HAP-1 (cell line): ENCODE results near the gene MOB3C.
A peak's percentile ranks its signal among the peaks of the same experiment; 100 is the strongest.

ENCODE experiments used
- DNase-seq, 2 experiments: peaks; one replicate each; pipeline ENCODE4 v3.0.0-alpha.2; 2016 to 2020; ENCODE audit warnings: low spot score in 2 of 2
- H3K27me3 ChIP-seq: fragments of 250-450 bp; sonication (Bioruptor Pico); 2 replicates; pipeline ENCODE4 v1.5.1; 2020; ENCODE audit warnings: low read depth, mild to moderate bottlenecking, moderate library complexity
- H3K36me3 ChIP-seq: fragments of 250-450 bp; sonication (Bioruptor Pico); replicated peaks from 2 replicates; pipeline ENCODE4 v1.5.1; 2020; ENCODE audit warnings: mild to moderate bottlenecking
- H3K4me1 ChIP-seq: fragments of 250-450 bp; sonication (Bioruptor Pico); 2 replicates; pipeline ENCODE4 v1.5.1; 2020; ENCODE audit warnings: mild to moderate bottlenecking
- H3K4me3 ChIP-seq: fragments of 250-450 bp; sonication (Bioruptor Pico); 2 replicates; pipeline ENCODE4 v1.5.1; 2020; ENCODE audit warnings: mild to moderate bottlenecking, moderate library complexity
- H3K9me3 ChIP-seq: fragments of 250-450 bp; sonication (Bioruptor Pico); 2 replicates; pipeline ENCODE4 v1.5.1; 2020; ENCODE audit warnings: mild to moderate bottlenecking, moderate library complexity
- in situ Hi-C: fragments of 300-500 bp; cut with MboI; formaldehyde crosslinking; loops from 3 replicates; pipeline ENCODE4 v1.14.3; 2020; ENCODE audit warnings: low sequenced_read_pairs, inconsistent platforms, mixed read lengths

MOB3C gene

GRCh38 chr1:46563341-46563740, 53.3 kb downstream of the MOB3C start:
- H3K9me3 ChIP-seq = no peaks in the 10 kb centered on the region
- in situ Hi-C loops = no loop called here
- H3K27me3 ChIP-seq = no peaks in the 10 kb centered on the region
- H3K4me1 ChIP-seq = peaks cover 3% of the 10 kb centered on the region; the same call in 1 of the 2 replicates
- peaks cover 4% of the 10 kb centered on the region; the same call in 1 of the 2 replicates for H3K36me3 ChIP-seq
- no peak for DNase-seq
- no peak overlapping the region for H3K4me3 ChIP-seq

- no peaks in the 10 kb centered on the region for H3K27me3 ChIP-seq
- in situ Hi-C loops = no loop called here
- no peaks in the 10 kb centered on the region for H3K9me3 ChIP-seq
- DNase-seq = no peak
- peaks cover 3% of the 10 kb centered on the region; the same call in 1 of the 2 replicates for H3K4me1 ChIP-seq
- no peak overlapping the region for H3K4me3 ChIP-seq
- H3K36me3 ChIP-seq = peaks cover 6% of the 10 kb centered on the region; the same call in 1 of the 2 replicates
These were observed 54.1 kb downstream of the MOB3C start for GRCh38 chr1:46562498-46562897.

DNA sequence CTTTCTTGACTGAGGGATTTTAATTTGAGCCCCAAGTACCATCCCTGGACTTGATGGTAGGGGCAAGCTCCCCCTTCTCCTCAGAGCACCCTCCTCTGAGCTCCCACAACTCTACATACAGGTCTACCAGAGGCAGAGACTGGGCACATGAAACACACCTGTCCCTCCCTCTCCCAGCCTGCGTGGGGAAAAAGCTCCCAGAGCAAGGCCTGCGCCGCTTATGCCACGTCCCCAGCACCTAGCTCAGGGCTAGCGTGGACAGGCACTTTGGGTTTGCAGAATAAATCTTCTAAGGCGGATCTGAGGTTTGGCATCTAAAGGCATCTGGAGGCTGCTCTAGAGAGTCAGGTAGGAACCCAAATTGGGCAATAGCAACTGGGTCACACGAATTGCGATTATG, 57.6 kb downstream of the MOB3C start:
- peaks cover 3% of the 10 kb centered on the region; the same call in 1 of the 2 replicates for H3K36me3 ChIP-seq
- in situ Hi-C loops = no loop called here

GRCh38 chr1:46558141-46558963, 58.3 kb downstream of the MOB3C start:
- peaks cover 3% of the 10 kb centered on the region; the same call in 1 of the 2 replicates for H3K4me1 ChIP-seq
- in situ Hi-C loops = no loop called here
- no peaks in the 10 kb centered on the region for H3K27me3 ChIP-seq
- DNase-seq = peak; percentile 59 to 67
- H3K36me3 ChIP-seq = peaks cover 3% of the 10 kb centered on the region; the same call in 1 of the 2 replicates
- H3K4me3 ChIP-seq = no peak overlapping the region
- H3K9me3 ChIP-seq = no peaks in the 10 kb centered on the region

More for the DNA sequence above, 57.6 kb downstream of the MOB3C start:
- DNase-seq = no peak
- Histone ChIP-seq H3K9me3 (no peaks in the 10 kb centered on the region), H3K27me3 (no peaks in the 10 kb centered on the region), H3K4me1 (peaks cover 3% of the 10 kb centered on the region; the same call in 1 of the 2 replicates), H3K4me3 (no peak overlapping the region)
